DOHH2 (cell line): Measurements from ENCODE around the gene NUDCD2.

Experiments used
- H3F3A ChIP-seq: fragments of 200-600 bp; sonication (generic), shearing (Covaris generic); 2 replicates; pipeline ENCODE4 v1.6.0; 2016; ENCODE audit warnings: antibody characterized with exemption, mild to moderate bottlenecking; ENCODE audit not compliant: control insufficient read depth, insufficient read depth
- H3K27ac ChIP-seq: fragments of 200-600 bp; sonication (generic); 2 replicates; pipeline ENCODE4 v1.5.1; 2014; ENCODE audit warnings: low read depth, mild to moderate bottlenecking, low read length, moderate library complexity
- H3K27me3 ChIP-seq: fragments of 200-600 bp; sonication (generic); 2 replicates; pipeline ENCODE4 v1.6.1; 2014; ENCODE audit warnings: mild to moderate bottlenecking, low read length, mixed read lengths; ENCODE audit not compliant: control insufficient read depth
- H3K36me3 ChIP-seq: fragments of 200-600 bp; sonication (generic); 2 replicates; pipeline ENCODE4 v1.6.1; 2014; ENCODE audit warnings: mild to moderate bottlenecking, low read length, moderate library complexity, mixed read lengths; ENCODE audit not compliant: control insufficient read depth
- H3K4me1 ChIP-seq: fragments of 200-600 bp; sonication (generic); 2 replicates; pipeline ENCODE4 v1.6.1; 2014; ENCODE audit warnings: mild to moderate bottlenecking, low read length, mixed read lengths; ENCODE audit not compliant: control insufficient read depth
- H3K4me2 ChIP-seq: fragments of 200-600 bp; sonication (generic); 2 replicates; pipeline ENCODE4 v1.6.0; 2014; ENCODE audit warnings: mild to moderate bottlenecking, low read length, moderate library complexity
- H3K4me3 ChIP-seq: fragments of 200-600 bp; sonication (generic); 2 replicates; pipeline ENCODE4 v1.5.1; 2014; ENCODE audit warnings: mild to moderate bottlenecking, low read length, mixed read lengths
- H3K79me2 ChIP-seq: fragments of 200-600 bp; sonication (generic); 2 replicates; pipeline ENCODE4 v1.6.1; 2014; ENCODE audit warnings: mild to moderate bottlenecking, low read length, mixed read lengths; ENCODE audit not compliant: control insufficient read depth
- H3K9me2 ChIP-seq: fragments of 200-600 bp; sonication (generic); replicated peaks from 2 replicates; pipeline ENCODE4 v1.6.1; 2014; ENCODE audit warnings: mild to moderate bottlenecking, low read length, mixed read lengths; ENCODE audit not compliant: control insufficient read depth
- H3K9me3 ChIP-seq: fragments of 200-600 bp; sonication (generic); 2 replicates; pipeline ENCODE4 v1.6.1; 2014; ENCODE audit warnings: antibody characterized with exemption, low read length, mixed read lengths; ENCODE audit not compliant: control insufficient read depth, insufficient read depth
- H4K20me1 ChIP-seq: fragments of 200-600 bp; sonication (generic); 2 replicates; pipeline ENCODE4 v1.6.0; 2014; ENCODE audit warnings: low read depth, mild to moderate bottlenecking, antibody characterized with exemption, low read length, moderate library complexity; ENCODE audit not compliant: control insufficient read depth, insufficient read depth
- CTCF ChIP-seq: fragments of 200-600 bp; sonication (generic); IDR thresholded peaks from one replicate; pipeline ENCODE4 v1.5.1; 2014; ENCODE audit warnings: antibody characterized with exemption, mild to moderate bottlenecking, low read depth, low read length; ENCODE audit not compliant: poor library complexity, severe bottlenecking
- EZH2phosphoT487 ChIP-seq: fragments of 200-600 bp; sonication (generic); IDR thresholded peaks from 2 replicates; pipeline ENCODE4 v1.6.1; 2017; ENCODE audit warnings: borderline replicate concordance, mild to moderate bottlenecking, antibody characterized with exemption, low read length, moderate library complexity, mixed read lengths

NUDCD2 gene

GRCh38 chr5:163489745-163490075 is 29.8 kb upstream of the NUDCD2 start:
- H3K27ac ChIP-seq: no peak overlapping the region
- H3K9me2 ChIP-seq: no peaks in the 10 kb centered on the region
- no peaks in the 10 kb centered on the region for H4K20me1 ChIP-seq
- peaks cover 82% of the 10 kb centered on the region for H3K36me3 ChIP-seq
- H3K4me2 ChIP-seq: no peak overlapping the region
- H3K4me3 ChIP-seq: no peak overlapping the region
- TF ChIP-seq CTCF (no peak), EZH2phosphoT487 (no peak)
- H3K9me3 ChIP-seq: no peaks in the 10 kb centered on the region
- no peaks in the 10 kb centered on the region for H3K27me3 ChIP-seq
- no peaks in the 10 kb centered on the region for H3K4me1 ChIP-seq
- H3K79me2 ChIP-seq: 0 out of 2 replicates have a peak, but pooled peaks cover 2% of the 10 kb centered on the region
- H3F3A ChIP-seq: peaks cover 5% of the 10 kb centered on the region; the same call in 1 of the 2 replicates

GRCh38 chr5:163489055-163489744 is 29.3 kb upstream of the NUDCD2 start:
- Histone ChIP-seq H3K79me2 (0 out of 2 replicates have a peak, but pooled peaks cover 2% of the 10 kb centered on the region), H4K20me1 (no peaks in the 10 kb centered on the region), H3F3A (peaks cover 5% of the 10 kb centered on the region; the same call in 1 of the 2 replicates), H3K36me3 (peaks cover 87% of the 10 kb centered on the region), H3K27ac (no peak overlapping the region), H3K4me1 (no peaks in the 10 kb centered on the region), H3K4me3 (no peak overlapping the region), H3K27me3 (no peaks in the 10 kb centered on the region), H3K9me3 (no peaks in the 10 kb centered on the region), H3K9me2 (no peaks in the 10 kb centered on the region), H3K4me2 (no peak overlapping the region)
- TF ChIP-seq EZH2phosphoT487 (no peak), CTCF (no peak)

- Histone ChIP-seq H3F3A (no peaks in the 10 kb centered on the region), H3K36me3 (peaks cover 95% of the 10 kb centered on the region), H3K9me3 (no peaks in the 10 kb centered on the region), H3K9me2 (no peaks in the 10 kb centered on the region), H3K4me1 (no peaks in the 10 kb centered on the region), H3K27ac (no peak overlapping the region), H3K4me2 (no peak overlapping the region), H3K79me2 (no peaks in the 10 kb centered on the region), H3K27me3 (no peaks in the 10 kb centered on the region), H4K20me1 (no peaks in the 10 kb centered on the region), H3K4me3 (no peak overlapping the region)
- no peak for TF ChIP-seq CTCF
- no peak for TF ChIP-seq EZH2phosphoT487
These were observed 19.0 kb upstream of the NUDCD2 start for GRCh38 chr5:163478982-163479271.
